Gastroesophageal sphincter (tissue), 3 donors: ENCODE results near the gene NEMP2.

ENCODE experiments used
- EP300 ChIP-seq: sonication (generic); formaldehyde crosslinking; IDR thresholded peaks from one replicate; pipeline ENCODE4 v1.6.1; 2017; ENCODE audit warnings: antibody characterized with exemption, mild to moderate bottlenecking
- POLR2A ChIP-seq, 2 donors: fragments of 450-650 bp; IDR thresholded peaks; one replicate each; pipeline ENCODE4 v1.6.1; 2017; ENCODE audit warnings: antibody characterized with exemption in 2 of 2, mild to moderate bottlenecking in 2 of 2, moderate library complexity in 1 of 2
- POLR2AphosphoS5 ChIP-seq: sonication (generic); formaldehyde crosslinking; IDR thresholded peaks from one replicate; pipeline ENCODE4 v1.6.1; 2017; ENCODE audit warnings: antibody characterized with exemption
- TF ChIP-seq, protein P1 (sequence below), 4 experiments: fragments of 200-600 bp in 2 of 4; fragments of 450-650 bp in 2 of 4; sonication (generic) in 1 of 4; IDR thresholded peaks; one replicate each; pipeline ENCODE4 v1.5.1; 2017 to 2019; ENCODE audit warnings: antibody characterized with exemption in 4 of 4, mild to moderate bottlenecking in 2 of 4, moderate library complexity in 2 of 4

DNA sequence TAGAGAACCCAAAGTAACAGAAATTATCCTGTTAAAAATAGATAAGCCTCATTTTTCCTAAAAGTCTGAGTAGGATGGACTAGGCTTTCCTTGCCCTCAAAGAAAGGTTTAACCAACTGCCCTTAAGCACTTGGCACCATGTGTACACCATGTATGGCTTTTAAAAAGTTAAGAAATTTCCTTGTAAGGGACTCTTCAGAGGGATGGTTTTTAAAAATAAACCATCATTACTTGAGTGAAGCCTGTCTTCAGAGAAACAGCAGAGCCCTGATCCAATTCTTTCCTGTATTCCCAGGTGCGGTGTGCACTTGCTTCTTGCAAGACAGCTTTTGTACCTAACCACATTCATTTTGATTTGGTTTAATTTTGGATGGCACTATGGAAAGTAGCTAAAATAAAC, 1.1 kb upstream of the NEMP2 start:
- no peak for TF ChIP-seq POLR2AphosphoS5
- TF ChIP-seq, protein P1, sequence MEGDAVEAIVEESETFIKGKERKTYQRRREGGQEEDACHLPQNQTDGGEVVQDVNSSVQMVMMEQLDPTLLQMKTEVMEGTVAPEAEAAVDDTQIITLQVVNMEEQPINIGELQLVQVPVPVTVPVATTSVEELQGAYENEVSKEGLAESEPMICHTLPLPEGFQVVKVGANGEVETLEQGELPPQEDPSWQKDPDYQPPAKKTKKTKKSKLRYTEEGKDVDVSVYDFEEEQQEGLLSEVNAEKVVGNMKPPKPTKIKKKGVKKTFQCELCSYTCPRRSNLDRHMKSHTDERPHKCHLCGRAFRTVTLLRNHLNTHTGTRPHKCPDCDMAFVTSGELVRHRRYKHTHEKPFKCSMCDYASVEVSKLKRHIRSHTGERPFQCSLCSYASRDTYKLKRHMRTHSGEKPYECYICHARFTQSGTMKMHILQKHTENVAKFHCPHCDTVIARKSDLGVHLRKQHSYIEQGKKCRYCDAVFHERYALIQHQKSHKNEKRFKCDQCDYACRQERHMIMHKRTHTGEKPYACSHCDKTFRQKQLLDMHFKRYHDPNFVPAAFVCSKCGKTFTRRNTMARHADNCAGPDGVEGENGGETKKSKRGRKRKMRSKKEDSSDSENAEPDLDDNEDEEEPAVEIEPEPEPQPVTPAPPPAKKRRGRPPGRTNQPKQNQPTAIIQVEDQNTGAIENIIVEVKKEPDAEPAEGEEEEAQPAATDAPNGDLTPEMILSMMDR (IDR thresholded peaks at IDR 0.05): no peak
- TF ChIP-seq EP300: no peak
- TF ChIP-seq POLR2A (IDR thresholded peaks at IDR 0.05): no peak
